ENCODE data around the gene IFNA6. TPM values are rescaled to one million over a fixed set of nuclear protein-coding genes. Genes with fewer than 3 reads are reported as not detected.
"Not testable (repeated sequence)": the region's sequence is repeated elsewhere in the genome, so short reads cannot be mapped to it uniquely, and the experiment has no call there.

IFNA6 gene
- not detected in 2 replicates for total RNA-seq

DNA sequence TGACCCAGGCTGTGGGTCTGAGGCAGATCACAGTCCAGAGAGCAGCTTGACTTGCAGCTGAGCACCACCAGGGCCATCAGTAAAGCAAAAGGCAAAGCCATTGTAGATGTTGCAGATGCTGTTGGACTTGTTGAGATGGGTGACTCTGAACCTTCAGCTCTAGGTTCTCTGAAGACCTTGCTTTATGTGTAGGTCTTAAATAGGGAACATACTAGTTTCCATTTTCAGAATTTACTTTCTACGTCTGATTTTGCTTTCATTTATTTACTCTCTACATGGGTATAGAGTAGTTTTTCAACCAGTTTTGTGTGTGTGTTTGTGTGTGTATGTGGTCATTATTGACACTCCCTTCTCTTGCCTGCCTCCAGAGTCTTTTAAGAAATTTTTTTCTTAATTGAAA, at the start of gene IFNA6:
IFNA6 (minus strand) TSS at position 101 of the 400 bp plus-strand sequence; CDS start at position 101, 0 bp downstream.
- no peak for DNase-seq (ENCODE audit: extremely low read depth, low read depth, low spot score)

DNA sequence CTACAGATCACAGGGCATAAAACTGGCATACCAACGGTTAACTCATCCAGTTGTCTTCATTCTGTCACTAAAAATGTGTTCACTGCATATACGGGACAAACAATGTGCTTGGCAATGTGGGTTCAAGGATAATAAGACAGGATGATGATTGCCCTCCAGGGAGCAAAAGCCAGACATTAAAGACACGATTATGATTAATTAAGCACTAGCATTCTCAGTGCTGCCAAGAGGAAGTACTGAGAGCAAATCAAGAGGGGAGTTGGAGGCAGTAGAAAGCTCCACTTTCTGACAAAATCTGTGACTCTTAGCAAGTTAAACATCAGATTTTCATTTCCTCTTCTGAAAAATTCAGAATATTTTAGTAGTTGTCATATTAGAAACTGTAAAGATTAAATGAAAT, 49.3 kb upstream of the IFNA6 start:
- DNase-seq (ENCODE audit: extremely low read depth, low read depth, low spot score) = no peak

DNA sequence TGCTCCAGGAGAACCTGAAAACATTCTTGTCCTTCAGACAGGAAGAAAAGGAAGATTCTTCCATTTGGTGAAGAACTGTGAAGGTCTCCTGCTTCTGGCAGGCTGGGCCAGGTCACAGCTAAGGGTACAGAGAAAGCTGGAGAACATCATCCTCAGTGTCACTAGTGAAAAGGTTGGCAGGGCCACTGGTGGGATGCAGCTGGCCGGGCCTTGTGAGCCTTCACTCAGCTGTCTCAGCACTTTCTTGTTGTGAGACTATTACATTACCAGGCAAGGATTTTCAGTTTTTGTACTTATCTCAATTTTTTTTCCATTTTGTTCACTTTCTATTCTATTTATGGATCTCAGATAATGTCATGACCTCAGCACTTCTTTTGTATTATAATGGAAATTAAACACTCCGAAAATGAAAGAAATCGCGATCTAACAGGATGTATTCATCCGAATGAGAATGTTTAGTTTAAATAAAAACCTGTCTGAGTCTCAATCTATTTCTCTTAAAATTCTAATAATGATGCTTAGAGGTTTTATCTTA, 48.3 kb upstream of the IFNA6 start:
- no peak for DNase-seq (ENCODE audit: extremely low read depth, low read depth, low spot score)

DNA sequence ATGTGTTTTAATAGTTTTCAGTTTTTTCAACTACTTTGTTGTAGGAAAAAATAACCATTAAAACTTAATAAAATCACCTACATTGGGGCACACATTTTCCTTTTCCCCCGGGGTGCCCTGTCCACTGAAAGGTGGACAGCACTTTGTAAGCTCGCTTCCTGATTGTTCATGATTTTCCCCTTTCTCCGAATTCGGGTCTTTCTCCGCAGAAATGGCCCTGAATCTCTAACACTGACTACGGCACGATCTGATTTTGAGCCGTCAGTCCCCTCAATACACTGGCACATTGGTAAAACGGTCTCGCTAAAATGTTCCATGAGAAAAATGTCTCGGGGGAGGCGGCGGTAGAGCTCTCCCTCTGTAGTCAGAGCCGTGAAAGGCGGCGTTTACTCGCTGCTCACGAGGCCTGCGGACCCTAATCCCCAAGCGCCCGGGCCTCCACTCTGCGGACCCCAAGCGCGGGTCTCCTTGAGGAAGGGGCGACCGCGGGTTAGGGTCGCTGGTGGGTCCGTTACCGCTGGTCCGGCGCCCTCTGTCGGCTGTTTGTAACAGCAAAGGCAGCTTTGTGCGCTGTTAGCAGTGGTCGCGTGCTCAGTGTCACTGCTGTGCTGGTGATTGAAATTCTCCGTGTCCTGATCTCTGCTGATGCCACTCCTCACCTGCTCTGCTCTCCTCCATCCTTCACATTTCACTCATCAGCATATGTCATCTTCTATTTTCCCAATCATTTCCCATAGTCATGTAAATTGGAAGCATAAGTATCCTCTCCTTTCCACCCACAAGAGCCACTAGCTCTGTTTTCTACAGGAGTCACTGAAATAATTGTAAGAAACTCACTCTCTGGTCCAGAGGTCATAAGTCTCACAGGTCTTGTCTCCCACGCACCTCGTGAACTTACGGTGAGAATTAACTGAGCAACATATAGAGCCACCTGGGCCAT, 45.4 kb upstream of the IFNA6 start:
- no peak for DNase-seq (ENCODE audit: extremely low read depth, low read depth, low spot score)

DNA sequence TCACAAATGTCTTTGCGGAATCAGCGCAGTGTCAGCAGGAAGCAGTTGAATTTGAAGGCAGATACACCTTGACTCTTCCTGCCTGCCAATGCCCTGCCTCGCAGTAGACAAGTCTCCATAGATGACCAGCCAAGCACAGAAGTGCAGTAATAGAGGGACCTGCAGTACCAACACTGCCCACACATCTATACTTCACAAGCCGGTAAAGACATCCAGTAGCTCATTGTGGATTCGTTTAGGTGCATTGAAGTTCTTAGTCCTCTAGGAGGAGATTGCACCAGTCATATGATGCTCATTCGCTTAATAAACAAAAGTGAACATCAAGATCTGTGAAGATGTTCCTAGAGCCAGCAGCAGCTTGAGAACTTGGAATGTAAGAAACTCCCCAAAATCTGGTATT, 41.6 kb upstream of the IFNA6 start:
- DNase-seq (ENCODE audit: extremely low read depth, low read depth, low spot score) = no peak

DNA sequence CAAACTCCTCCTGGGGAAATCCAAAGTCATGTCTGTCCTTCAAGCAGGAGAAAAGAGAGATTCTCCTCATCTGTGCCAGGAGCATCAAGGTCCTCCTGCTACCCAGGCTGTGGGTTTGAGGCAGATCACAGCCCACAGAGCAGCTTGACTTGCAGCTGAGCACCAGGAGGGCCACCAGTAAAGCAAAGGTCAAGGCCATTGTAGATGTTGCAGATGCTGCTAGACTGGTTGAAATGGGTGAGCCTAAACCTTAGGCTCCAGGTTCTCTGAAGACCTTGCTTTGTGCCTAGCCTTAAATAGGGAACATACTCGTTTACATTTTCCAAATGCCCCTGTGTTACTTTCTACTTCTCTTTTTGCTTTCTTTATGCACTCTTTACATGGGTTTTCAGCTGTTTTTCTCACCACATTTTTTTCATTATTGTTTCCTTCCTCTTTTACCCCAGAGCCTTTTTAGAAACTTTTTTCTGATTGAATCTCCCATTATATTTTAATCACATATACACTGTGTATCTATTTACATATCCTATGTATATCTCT, 34.5 kb upstream of the IFNA6 start, which contains the start of gene IFNA2:
IFNA2 (minus strand) TSS at position 268 of the 540 bp plus-strand sequence; CDS start at position 199, 69 bp downstream.
- DNase-seq (ENCODE audit: extremely low read depth, low read depth, low spot score) = no peak

DNA sequence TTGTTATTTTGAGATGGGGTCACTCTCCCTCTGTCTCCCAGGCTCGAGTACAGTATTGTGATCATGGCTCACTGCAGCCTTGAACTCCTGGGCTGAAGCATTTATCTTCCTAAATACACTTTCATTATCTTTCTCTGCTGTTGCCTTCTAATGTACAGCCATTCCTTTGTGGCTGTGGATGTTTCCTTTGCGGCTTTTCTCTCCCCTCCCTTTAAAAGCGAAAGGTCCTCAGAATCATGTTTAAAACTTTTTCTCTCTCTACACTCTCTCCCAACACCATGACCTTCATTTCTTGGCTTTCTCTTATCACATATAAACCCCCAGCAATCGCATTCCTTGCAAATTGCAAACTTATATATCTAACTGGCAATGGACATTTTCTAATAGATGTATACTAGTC, 32.9 kb upstream of the IFNA6 start:
- no peak for DNase-seq (ENCODE audit: extremely low read depth, low read depth, low spot score)

DNA sequence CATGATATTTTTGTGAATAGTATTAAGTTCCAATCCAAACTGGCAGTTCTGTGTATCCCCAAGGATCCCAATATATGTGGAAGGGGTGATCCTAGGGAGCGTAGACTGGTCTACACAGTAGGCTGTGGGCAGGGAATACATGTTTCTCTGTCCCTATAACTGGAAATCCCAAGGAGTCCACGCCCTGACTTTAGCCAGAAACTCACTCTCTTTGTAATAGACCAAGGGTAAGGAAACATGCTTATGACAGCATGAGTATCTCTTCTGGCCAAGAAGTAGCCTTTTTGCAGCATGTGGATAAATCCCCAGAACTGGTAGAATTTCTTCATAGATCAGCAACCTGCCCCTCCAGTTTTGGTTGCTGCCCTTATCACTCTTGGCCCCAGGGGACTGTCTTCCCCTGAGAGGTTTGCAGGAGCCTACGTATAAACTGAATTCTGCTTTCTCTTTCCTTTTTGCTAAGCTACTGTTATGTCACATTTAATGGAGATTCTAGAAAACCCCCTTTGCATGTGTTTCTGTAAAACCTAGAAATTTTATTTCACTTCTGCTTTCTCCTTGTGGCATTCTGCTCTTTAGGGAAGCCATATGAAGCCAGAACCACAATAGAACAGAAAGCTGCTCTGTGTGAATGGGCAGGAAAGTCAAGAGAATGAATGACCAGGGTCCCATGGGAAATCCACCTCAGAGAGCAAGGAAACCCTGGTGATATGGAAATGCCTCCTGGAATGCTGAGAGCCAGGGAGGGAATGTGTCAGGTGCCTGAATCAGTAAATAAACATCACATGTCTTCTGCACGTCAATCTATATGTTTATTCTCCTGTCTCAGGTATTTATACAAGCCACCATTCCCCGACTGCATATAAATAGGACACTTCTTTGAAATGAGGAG, 31.0 kb upstream of the IFNA6 start:
- DNase-seq (ENCODE audit: extremely low read depth, low read depth, low spot score) = no peak

DNA sequence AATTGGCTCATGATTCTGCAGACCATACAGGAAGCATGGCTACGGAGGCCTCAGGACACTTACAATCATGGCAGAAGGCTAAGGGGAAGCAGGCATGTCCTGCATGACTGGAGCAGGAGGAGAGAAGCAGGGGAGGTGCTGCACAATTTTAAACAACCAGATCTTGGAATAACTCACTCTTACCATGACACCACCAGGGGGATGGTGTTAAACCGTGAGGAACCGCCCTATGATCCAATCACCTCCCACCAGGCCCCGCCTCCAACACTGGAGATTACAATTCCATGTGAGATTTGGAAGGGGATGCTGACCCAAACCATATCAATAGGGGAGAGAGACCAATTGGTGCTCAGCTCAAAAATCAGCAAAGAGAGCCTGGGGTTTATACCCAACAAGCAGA, 20.8 kb upstream of the IFNA6 start:
- not testable (repeated sequence) for DNase-seq (ENCODE audit: extremely low read depth, low read depth, low spot score)

DNA sequence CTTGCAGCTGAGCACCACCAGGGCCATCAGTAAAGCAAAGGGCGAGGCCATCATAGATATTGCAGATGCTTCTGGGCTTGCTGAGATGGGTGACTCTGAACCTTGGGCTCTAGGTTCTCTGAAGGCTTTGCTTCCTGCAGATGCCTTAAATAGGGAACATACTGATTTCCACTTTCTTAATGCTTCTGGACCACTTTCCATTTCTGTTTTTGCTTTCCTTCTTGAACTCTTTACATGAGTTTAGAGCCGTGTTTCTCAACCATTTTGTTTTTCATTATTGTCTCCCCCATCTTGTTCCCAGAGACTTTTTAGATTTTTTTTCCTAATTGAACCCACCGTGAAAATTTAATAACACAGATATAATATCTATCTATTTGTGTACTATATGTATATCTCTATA, 17.3 kb upstream of the IFNA6 start, which contains the start of gene IFNA13:
IFNA13 (minus strand) TSS at position 101 of the 400 bp plus-strand sequence; CDS start at position 54, 47 bp downstream.
- no peak for DNase-seq (ENCODE audit: extremely low read depth, low read depth, low spot score)

DNA sequence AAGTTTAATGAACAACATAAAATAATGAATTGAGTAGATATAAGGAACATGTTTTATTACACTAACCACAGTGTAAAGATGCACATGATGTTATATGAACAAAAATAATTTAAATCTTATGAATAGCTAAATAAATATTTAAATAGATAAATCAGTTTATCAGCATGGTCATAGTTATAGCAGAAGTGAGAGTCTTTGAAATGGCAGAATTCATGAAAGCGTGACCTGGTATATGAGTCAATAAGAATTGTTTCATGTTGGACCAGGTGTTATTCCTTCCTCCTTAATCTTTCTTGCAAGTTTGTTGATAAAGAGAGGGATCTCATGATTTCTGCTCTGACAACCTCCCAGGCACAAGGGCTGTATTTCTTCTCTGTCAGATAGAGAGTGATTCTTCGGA, 16.5 kb upstream of the IFNA6 start:
- DNase-seq (ENCODE audit: extremely low read depth, low read depth, low spot score) = not testable (repeated sequence)

DNA sequence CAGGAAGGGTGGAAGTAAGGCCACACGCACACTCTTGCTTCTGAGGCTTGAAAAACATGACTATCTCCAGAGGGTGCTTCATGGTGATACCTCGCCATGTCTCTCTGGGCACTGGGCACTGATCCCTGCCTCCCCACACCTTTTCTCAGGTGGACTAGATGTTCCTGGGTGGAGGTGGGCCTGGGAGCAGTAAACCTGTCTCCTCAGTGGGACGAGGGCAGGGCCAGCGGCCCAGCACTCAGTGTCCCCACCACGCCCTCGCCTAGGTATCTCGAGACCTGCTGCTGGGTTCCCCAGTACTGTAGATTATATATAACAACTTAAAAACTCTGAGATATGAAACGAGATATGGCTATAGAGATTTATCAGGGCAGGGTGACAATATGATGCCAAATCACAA, 11.6 kb upstream of the IFNA6 start:
- no peak for DNase-seq (ENCODE audit: extremely low read depth, low read depth, low spot score)

DNA sequence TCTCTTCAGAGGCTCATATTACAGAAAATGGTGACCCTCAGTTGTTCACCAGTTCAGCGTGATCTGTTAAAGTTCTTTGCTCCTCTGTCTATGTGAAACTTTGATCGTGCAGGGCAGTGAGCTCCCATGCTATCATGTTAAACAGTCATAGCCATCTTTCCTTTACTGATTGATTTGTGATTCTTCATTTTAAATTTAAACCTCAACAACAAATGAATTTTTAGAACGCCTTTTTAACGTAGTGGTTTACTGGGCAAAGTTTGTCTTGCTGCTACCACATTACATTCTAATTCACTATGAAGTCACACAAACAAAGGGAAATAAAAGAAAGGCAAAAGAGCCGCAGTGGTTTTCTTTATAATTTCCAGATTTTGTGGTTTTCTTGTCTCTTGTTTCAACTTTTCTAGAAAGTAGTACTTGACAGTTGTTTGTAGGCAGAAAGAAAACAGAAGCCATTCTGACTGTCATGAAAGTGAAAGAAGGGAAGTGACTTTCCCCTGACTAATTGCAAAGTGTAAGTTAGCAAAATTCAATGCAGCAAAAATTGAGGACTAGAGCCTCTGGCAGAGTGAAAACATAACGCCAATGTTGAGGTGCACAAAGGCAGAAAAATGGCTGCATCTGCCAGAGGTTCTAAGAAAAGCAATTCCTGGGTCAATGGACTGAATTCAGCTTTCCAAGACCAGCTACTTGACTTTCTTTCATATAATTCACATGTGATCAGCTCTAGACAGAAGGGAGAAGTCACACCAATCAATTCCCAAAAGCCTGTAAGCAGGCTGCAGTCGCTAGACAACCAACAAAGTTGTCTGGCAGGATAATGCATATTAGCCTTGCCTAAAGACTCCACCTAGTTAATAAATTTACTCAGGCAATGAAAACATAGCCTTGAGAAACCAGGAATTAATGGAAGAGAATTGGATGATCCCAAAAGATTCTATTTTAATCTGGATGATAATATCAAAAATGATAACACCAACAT, 7.1 kb upstream of the IFNA6 start:
- no peak for DNase-seq (ENCODE audit: extremely low read depth, low read depth, low spot score)

DNA sequence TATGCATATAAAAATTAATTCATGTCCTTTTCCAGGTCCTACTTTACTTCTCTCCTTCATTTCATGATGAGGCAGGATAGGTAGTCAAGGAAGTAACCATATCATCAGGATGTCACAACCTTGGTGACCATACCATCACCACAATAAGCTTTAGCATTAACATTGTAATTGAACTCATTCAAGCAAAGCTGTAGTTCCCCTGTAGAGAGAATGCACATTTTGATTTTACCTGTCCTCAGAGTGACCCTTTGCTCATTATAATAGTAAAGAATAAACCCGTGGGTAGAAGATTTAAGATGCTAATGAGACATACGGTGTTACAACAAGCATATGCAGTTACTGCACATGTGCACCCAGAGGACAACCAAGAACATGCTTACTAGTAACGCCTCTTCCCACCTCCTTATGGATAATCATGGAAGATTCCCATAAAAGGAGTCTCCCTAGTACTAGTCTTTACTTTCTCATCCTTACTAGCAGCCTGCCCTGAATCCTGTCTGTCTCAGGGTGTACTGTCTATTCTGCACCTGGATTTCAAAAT, 2.2 kb downstream of the IFNA6 start:
- no peak for DNase-seq (ENCODE audit: extremely low read depth, low read depth, low spot score)

DNA sequence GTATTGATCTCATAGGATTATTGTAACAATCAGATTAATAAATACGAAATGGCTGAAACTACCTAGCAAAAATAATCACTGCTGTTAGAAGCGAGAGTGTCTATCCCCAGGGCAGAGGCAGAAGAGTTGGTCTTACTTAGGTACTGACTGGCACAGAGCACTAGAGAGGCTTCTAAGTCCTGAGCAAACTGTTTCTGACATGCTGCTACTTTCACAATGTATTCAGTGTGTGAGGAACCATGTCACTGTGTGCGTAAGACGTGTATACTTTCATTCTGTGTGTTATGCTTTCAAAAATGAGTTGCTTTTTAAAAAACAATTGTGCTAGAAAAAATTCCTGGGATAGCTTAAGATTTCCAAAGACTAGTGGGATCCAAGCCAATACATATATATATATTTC, 10.0 kb downstream of the IFNA6 start:
- DNase-seq (ENCODE audit: extremely low read depth, low read depth, low spot score) = no peak

DNA sequence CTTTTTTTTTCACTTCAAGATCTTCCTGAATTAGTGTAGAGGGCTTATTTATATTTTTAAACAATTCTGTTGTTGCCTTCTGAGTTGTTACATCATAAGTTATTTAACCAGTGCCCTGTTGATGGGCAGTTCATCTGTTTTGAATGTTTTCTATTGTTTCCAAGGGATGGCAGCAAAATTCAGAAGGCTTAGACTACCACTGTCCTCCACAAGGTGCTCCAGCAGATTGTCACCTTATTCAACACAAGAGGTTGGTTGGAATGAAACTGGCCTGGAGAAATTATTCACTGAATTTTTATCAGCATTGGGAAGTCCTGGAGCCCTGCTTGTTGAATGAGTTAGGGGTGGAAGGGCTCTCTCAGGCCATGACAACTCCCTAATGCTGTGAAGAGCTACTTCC, 14.2 kb downstream of the IFNA6 start:
- no peak for DNase-seq (ENCODE audit: extremely low read depth, low read depth, low spot score)

DNA sequence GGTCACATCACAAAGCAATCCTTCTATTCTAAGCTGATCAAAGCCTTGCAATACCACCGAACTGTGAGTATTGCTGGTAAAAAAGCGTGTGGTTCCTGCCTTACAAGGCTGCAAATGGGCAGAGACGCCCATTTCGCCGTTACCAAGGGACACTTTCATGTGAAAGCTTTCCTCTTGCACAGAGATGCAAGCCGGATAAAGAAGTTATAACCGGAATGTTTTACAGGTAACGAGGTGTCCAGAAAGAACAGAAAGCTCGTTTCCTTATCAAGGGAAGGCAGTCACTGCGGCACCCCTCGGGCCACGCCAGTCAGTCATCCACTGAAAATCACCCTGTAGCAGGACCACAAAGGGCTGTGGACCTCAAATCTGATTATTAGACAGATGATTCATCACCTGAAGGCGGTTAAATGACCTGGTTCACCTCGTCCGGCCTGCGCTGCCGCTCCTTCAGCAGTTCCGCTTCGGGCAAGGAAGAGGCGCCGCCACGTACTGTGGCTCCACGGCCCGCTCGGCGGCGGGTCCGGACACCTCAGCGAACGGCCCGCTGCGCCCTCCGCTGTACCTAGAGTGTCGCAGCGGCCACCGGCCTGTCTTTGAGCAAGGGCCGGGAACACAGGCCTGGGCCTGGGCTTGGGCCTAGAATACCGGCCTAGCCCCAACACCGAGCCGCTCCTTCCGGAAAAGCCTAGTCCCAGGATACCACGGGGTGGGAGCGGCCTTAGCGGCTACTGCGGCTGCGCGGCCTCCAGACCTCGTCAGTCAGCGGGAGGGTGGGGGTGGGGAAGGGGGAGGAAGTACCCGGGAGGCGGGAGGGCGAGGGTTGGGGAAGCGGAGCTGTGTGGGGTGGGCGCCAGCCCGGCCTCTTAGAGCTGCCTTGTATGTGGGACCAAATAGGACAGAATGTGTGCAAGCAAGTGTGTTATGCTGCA, 15.7 kb downstream of the IFNA6 start, which contains the start of gene KLHL9:
KLHL9 (minus strand) TSS at position 704 of the 932 bp plus-strand sequence; CDS start at position 159, 545 bp downstream.
- no peak for DNase-seq (ENCODE audit: extremely low read depth, low read depth, low spot score)

DNA sequence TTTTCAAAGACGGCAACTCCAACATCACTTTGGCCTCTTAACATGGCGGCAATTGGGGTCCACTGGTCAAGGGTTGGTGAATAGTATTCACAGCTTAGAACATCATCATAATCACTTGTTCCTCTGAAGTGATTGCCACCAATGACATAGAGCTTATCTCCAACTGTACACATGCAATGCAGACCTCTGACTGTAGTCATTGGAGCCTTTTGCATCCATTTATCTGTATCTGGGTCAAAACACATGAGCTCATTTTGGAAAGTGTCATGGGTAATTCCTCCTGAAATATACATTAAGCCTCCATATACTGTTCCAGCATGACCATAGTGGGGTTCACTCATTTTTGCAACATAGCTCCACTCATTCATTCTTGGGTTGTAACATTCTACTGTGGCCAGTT, 17.5 kb downstream of the IFNA6 start:
- no peak for DNase-seq (ENCODE audit: extremely low read depth, low read depth, low spot score)

Measured in glomerular endothelial cell (primary cell).